HG02885 (cell line): ENCODE data around the gene ITIH5.
A peak's percentile ranks its signal among the peaks of the same experiment; 100 is the strongest.

Source experiments
- ATAC-seq: cut with Tn5 transposase; IDR thresholded peaks from one replicate; pipeline ENCODE4 v1.9.1; 2021; ENCODE audit warnings: mild to moderate bottlenecking; ENCODE audit not compliant: unreplicated experiment, poor library complexity

The ITIH5 gene

GRCh38 chr10:7529638-7530037, 137.1 kb downstream of the ITIH5 start:
- ATAC-seq, result no peak

GRCh38 chr10:7527468-7527867, 139.3 kb downstream of the ITIH5 start:
- ATAC-seq, result no peak

- ATAC-seq, result no peak
These were observed 140.8 kb downstream of the ITIH5 start for GRCh38 chr10:7526017-7526400.

- peak; percentile 78 for ATAC-seq
These were observed 141.3 kb downstream of the ITIH5 start for GRCh38 chr10:7525314-7526016.

GRCh38 chr10:7523656-7524055, 143.1 kb downstream of the ITIH5 start:
- no peak for ATAC-seq

GRCh38 chr10:7520507-7521485, 146.0 kb downstream of the ITIH5 start:
- ATAC-seq, result peak; percentile 73

- no peak for ATAC-seq
These were observed 147.4 kb downstream of the ITIH5 start for GRCh38 chr10:7519351-7519750.

- ATAC-seq, result no peak
These were observed 148.1 kb downstream of the ITIH5 start for GRCh38 chr10:7518693-7519092.

GRCh38 chr10:7515439-7515838, 151.3 kb downstream of the ITIH5 start:
- ATAC-seq, result no peak

GRCh38 chr10:7513936-7514335, 152.8 kb downstream of the ITIH5 start:
- ATAC-seq, result no peak

- ATAC-seq, result no peak
These were observed 153.3 kb downstream of the ITIH5 start for GRCh38 chr10:7513455-7513854.

- peak; percentile 40 for ATAC-seq
These were observed 154.3 kb downstream of the ITIH5 start for GRCh38 chr10:7512487-7512886.

- no peak for ATAC-seq
These were observed 155.2 kb downstream of the ITIH5 start for GRCh38 chr10:7511612-7512011.
